ENCODE results near the gene ZNF860. TPM values are rescaled to one million over a fixed set of nuclear protein-coding genes. Genes with fewer than 3 reads are reported as not detected.
A peak's percentile ranks its signal among the peaks of the same experiment; 100 is the strongest.

The ZNF860 gene
- polyA plus RNA-seq, 1 of the 3 experiments (the other 2 are of a cell fraction) = not detected

DNA sequence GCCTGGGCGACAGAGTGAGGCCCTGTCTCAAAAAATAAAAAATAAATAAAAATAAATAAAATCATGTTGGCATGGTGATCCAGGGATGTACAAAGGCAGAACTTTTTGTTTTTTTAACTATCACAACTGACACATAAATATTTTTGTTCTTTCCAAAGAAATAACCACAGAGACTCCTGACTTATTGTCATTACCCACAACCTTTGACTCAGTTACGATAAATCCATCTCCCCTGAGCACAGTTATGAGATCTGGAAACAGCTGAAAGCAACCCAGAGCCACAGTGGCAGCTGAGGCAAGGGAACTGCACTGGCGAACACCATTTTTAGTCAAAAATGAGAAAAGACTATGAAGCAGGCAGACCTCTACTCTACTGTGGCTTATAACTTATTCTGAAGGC is 24.4 kb upstream of the ZNF860 start:
- 41% methylated on average over 3 of the region's 3 CpGs for WGBS (ENCODE audit: low lambda C conversion rate)
- no peak overlapping the region for H2AFZ ChIP-seq (ENCODE audit: low read depth)
- TF ChIP-seq, protein P1, sequence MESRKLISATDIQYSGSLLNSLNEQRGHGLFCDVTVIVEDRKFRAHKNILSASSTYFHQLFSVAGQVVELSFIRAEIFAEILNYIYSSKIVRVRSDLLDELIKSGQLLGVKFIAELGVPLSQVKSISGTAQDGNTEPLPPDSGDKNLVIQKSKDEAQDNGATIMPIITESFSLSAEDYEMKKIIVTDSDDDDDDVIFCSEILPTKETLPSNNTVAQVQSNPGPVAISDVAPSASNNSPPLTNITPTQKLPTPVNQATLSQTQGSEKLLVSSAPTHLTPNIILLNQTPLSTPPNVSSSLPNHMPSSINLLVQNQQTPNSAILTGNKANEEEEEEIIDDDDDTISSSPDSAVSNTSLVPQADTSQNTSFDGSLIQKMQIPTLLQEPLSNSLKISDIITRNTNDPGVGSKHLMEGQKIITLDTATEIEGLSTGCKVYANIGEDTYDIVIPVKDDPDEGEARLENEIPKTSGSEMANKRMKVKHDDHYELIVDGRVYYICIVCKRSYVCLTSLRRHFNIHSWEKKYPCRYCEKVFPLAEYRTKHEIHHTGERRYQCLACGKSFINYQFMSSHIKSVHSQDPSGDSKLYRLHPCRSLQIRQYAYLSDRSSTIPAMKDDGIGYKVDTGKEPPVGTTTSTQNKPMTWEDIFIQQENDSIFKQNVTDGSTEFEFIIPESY (IDR thresholded peaks at IDR 0.05; ENCODE audit: borderline replicate concordance, low read depth) = no peak
- TF ChIP-seq, protein P2, sequence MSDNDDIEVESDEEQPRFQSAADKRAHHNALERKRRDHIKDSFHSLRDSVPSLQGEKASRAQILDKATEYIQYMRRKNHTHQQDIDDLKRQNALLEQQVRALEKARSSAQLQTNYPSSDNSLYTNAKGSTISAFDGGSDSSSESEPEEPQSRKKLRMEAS (IDR thresholded peaks at IDR 0.05; ENCODE audit: low read depth) = no peak
- no peaks in the 10 kb centered on the region for H3K36me3 ChIP-seq (replicated peaks in 1 of 2; ENCODE audit: control insufficient read depth in 1 of 2, insufficient read depth in 2 of 2, low read length in 1 of 2)
- no peaks in the 10 kb centered on the region; a peak in 1 of 4 replicates for H3K4me1 ChIP-seq (ENCODE audit: control insufficient read depth in 1 of 2, insufficient read depth in 2 of 2, low read depth in 1 of 2, low read length in 1 of 2)
- POLR2A ChIA-PET = no interaction called here
- CTCF ChIA-PET = no interaction called here
- no peaks in the 10 kb centered on the region for H3K27me3 ChIP-seq (ENCODE audit: insufficient read depth)
- H3K4me3 ChIP-seq (ENCODE audit: low read depth in 2 of 2, low read length in 1 of 2) = no peak overlapping the region
- no peaks in the 10 kb centered on the region for H3K9me2 ChIP-seq
- H3K27ac ChIP-seq (ENCODE audit: low read depth in 2 of 2, low read length in 1 of 2) = no peak overlapping the region
- no peak for DNase-seq
- H4K20me1 ChIP-seq (ENCODE audit: insufficient read depth) = no peaks in the 10 kb centered on the region
- H3K4me2 ChIP-seq = no peak overlapping the region
- no peaks in the 10 kb centered on the region for H3K79me2 ChIP-seq (ENCODE audit: insufficient read depth)
- no peaks in the 10 kb centered on the region for H3K9me3 ChIP-seq
- H3K9ac ChIP-seq = no peak overlapping the region
- no peaks in the 10 kb centered on the region for H3F3A ChIP-seq (replicated peaks; ENCODE audit: insufficient read depth)

DNA sequence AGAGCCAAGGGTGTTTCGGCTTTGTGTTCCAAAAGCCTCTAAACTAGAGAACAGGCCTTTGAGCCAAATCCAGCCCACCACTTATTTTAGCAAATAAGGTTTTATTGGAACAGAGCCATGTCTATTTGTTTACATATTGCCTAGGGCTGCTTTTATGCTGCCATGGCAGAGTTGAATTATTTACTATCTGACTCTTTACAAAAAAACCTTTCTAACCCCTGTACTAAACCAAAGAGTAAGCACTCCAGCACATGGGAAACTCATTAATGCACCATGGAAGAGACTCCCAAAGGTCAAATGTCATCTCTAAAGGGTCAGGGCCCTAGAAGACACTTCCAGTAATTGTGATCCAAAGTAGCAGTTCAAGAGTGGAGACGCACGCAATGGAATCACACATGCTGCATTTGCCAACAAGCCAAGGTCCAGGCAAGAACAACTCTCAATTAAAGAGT is 22.8 kb upstream of the ZNF860 start:
- H3K79me2 ChIP-seq (ENCODE audit: insufficient read depth) = no peaks in the 10 kb centered on the region
- no peaks in the 10 kb centered on the region; a peak in 1 of 4 replicates for H3K4me1 ChIP-seq (ENCODE audit: control insufficient read depth in 1 of 2, insufficient read depth in 2 of 2, low read depth in 1 of 2, low read length in 1 of 2)
- 24% methylated on average over 3 of the region's 3 CpGs for WGBS (ENCODE audit: low lambda C conversion rate)
- no peaks in the 10 kb centered on the region for H3K36me3 ChIP-seq (replicated peaks in 1 of 2; ENCODE audit: control insufficient read depth in 1 of 2, insufficient read depth in 2 of 2, low read length in 1 of 2)
- TF ChIP-seq MXI1 (IDR thresholded peaks at IDR 0.05; ENCODE audit: low read depth, low read length) = no peak
- TF ChIP-seq NFIC (IDR thresholded peaks at IDR 0.05; ENCODE audit: borderline replicate concordance) = no peak
- TF ChIP-seq, protein P3, sequence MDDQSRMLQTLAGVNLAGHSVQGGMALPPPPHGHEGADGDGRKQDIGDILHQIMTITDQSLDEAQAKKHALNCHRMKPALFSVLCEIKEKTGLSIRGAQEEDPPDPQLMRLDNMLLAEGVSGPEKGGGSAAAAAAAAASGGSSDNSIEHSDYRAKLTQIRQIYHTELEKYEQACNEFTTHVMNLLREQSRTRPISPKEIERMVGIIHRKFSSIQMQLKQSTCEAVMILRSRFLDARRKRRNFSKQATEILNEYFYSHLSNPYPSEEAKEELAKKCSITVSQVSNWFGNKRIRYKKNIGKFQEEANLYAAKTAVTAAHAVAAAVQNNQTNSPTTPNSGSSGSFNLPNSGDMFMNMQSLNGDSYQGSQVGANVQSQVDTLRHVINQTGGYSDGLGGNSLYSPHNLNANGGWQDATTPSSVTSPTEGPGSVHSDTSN (IDR thresholded peaks at IDR 0.05) = no peak
- TF ChIP-seq SIN3A (IDR thresholded peaks at IDR 0.05; ENCODE audit: borderline replicate concordance, low read depth, low read length) = no peak
- no peak for TF ChIP-seq RCOR1 (IDR thresholded peaks at IDR 0.05; ENCODE audit: low read length)
- no peak for TF ChIP-seq GABPA (IDR thresholded peaks at IDR 0.05; ENCODE audit: low read depth)
- TF ChIP-seq EP300 (IDR thresholded peaks at IDR 0.05; ENCODE audit: borderline replicate concordance in 1 of 2, low read depth in 1 of 2, low read length in 1 of 2) = no peak
- no peak for TF ChIP-seq GATA2 (CRISPR knock-in tag; IDR thresholded peaks at IDR 0.05)
- TF ChIP-seq ELF1 (IDR thresholded peaks at IDR 0.05) = no peak
- no peak for TF ChIP-seq JUND (IDR thresholded peaks at IDR 0.05)
- TF ChIP-seq RXRA (IDR thresholded peaks at IDR 0.05; ENCODE audit: borderline replicate concordance, low read depth) = no peak
- no peak for TF ChIP-seq RFX5 (IDR thresholded peaks at IDR 0.05; ENCODE audit: low read length)
- no peak for TF ChIP-seq EZH2phosphoT487 (IDR thresholded peaks at IDR 0.05; ENCODE audit: borderline replicate concordance, low read depth)
- no peak overlapping the region for H3K4me3 ChIP-seq (ENCODE audit: low read depth in 2 of 2, low read length in 1 of 2)
- H3K4me2 ChIP-seq = no peak overlapping the region
- CTCF ChIA-PET = no interaction called here
- H2AFZ ChIP-seq (ENCODE audit: low read depth) = no peak overlapping the region
- H4K20me1 ChIP-seq (ENCODE audit: insufficient read depth) = no peaks in the 10 kb centered on the region
- no peaks in the 10 kb centered on the region for H3K9me2 ChIP-seq
- peak; percentile 14 for DNase-seq
- no peaks in the 10 kb centered on the region for H3F3A ChIP-seq (replicated peaks; ENCODE audit: insufficient read depth)
- POLR2A ChIA-PET = no interaction called here
- no peaks in the 10 kb centered on the region for H3K9me3 ChIP-seq
- no peaks in the 10 kb centered on the region for H3K27me3 ChIP-seq (ENCODE audit: insufficient read depth)
- H3K9ac ChIP-seq = no peak overlapping the region
- H3K27ac ChIP-seq (ENCODE audit: low read depth in 2 of 2, low read length in 1 of 2) = no peak overlapping the region
